HCT116 (cell line): Measurements from ENCODE around the gene CAMKMT. TPM values are rescaled to one million over a fixed set of nuclear protein-coding genes. Genes with fewer than 3 reads are reported as not detected.

Experiments used
- ATAC-seq: fragments of 200-7000 bp; cut with Tn5 transposase; 2 replicates; pipeline ENCODE4 v1.9.1; 2020; ENCODE audit warnings: mild to moderate bottlenecking, moderate library complexity
- BruUV-seq: library from RNA; stranded (reverse); fragments of 400-500 nt; replicated peaks from 2 replicates; lab custom pipeline; 2021; lab: Mats Ljungman, UMichigan
- CTCF ChIA-PET: fragments of 300-600 bp; sonication (Branson Sonifier 250); formaldehyde crosslinking; loops from one replicate; lab custom pipeline; 2021; ENCODE audit warnings: antibody characterized with exemption; lab: Charles Lee
- POLR2A ChIA-PET: fragments of 300-600, 350-600 bp; sonication (Branson Sonifier 250); formaldehyde crosslinking; loops from one replicate; lab custom pipeline; 2021; ENCODE audit warnings: antibody characterized with exemption; lab: Charles Lee
- RAD21 ChIA-PET, 2 experiments: fragments of 300-600 bp; sonication (Branson Sonifier 250); formaldehyde crosslinking; loops; one replicate each; lab custom pipeline; 2023; ENCODE audit warnings: low total read pairs in 2 of 2; ENCODE audit not compliant: uncharacterized antibody in 2 of 2, unreplicated experiment in 2 of 2, low non-redundant PET in 1 of 2; lab: Charles Lee
- DNase-seq: peaks from one replicate; pipeline ENCODE4 v3.0.0-alpha.2; 2010; ENCODE audit warnings: low read depth, low spot score
- H2AFZ ChIP-seq: fragments of 200-600 bp; shearing (Covaris generic), sonication (generic); 2 replicates; pipeline ENCODE4 v1.6.1; 2017; ENCODE audit warnings: low read depth, mixed run types, mixed read lengths, antibody characterized with exemption, low read length; ENCODE audit not compliant: poor library complexity, severe bottlenecking
- H3K27ac ChIP-seq: 2 replicates; pipeline ENCODE4 v1.5.1; 2012; ENCODE audit warnings: low read depth, low read length
- H3K27me3 ChIP-seq: fragments of 200-600 bp; sonication (generic); 2 replicates; pipeline ENCODE4 v1.6.1; 2016; ENCODE audit warnings: mixed run types, low read length, mixed read lengths; ENCODE audit not compliant: insufficient read depth
- H3K36me3 ChIP-seq, 2 experiments: fragments of 200-500 bp in 1 of 2; fragments of 200-600 bp in 1 of 2; sonication (Bioruptor generic) in 1 of 2; sonication (generic) in 1 of 2; 2 replicates each; pipeline versions ENCODE4 v1.5.1 to v1.6.1; 2014 to 2016; ENCODE audit warnings: low read length in 2 of 2, inconsistent platforms in 1 of 2, mixed read lengths in 1 of 2, mixed run types in 1 of 2; ENCODE audit not compliant: insufficient read depth in 2 of 2, control insufficient read depth in 1 of 2
- H3K4me1 ChIP-seq, 2 experiments: fragments of 200-600 bp in 1 of 2; sonication (generic) in 1 of 2; 2 replicates each; pipeline versions ENCODE4 v1.5.1 to v1.6.1; 2012 to 2017; ENCODE audit warnings: low read length in 2 of 2, inconsistent platforms in 1 of 2, mild to moderate bottlenecking in 1 of 2, mixed read lengths in 1 of 2, mixed run types in 1 of 2, moderate library complexity in 1 of 2; ENCODE audit not compliant: insufficient read depth in 2 of 2, control insufficient read depth in 1 of 2
- H3K4me2 ChIP-seq: fragments of 200-600 bp; sonication (generic); 2 replicates; pipeline ENCODE4 v1.6.1; 2017; ENCODE audit warnings: mixed run types, low read length, mixed read lengths
- H3K4me3 ChIP-seq, 2 experiments: fragments of 200-600 bp in 1 of 2; sonication (generic) in 1 of 2; replicated peaks in 1 of 2; 2 replicates each; pipeline ENCODE4 v1.5.1; 2011 to 2016; ENCODE audit warnings: low read length in 2 of 2, control low read depth in 1 of 2, low read depth in 1 of 2, mild to moderate bottlenecking in 1 of 2, mixed read lengths in 1 of 2, mixed run types in 1 of 2
- H3K79me2 ChIP-seq: fragments of 200-600 bp; sonication (generic); 2 replicates; pipeline ENCODE4 v1.6.1; 2017; ENCODE audit warnings: mild to moderate bottlenecking, mixed run types, low read length, moderate library complexity, mixed read lengths; ENCODE audit not compliant: insufficient read depth
- H3K9ac ChIP-seq: fragments of 200-600 bp; sonication (generic); 2 replicates; pipeline ENCODE4 v1.6.1; 2016; ENCODE audit warnings: low read length, mixed read lengths
- H3K9me2 ChIP-seq: fragments of 200-600 bp; sonication (generic), shearing (Covaris generic); 2 replicates; pipeline ENCODE4 v1.6.1; 2017; ENCODE audit warnings: mixed run types, mild to moderate bottlenecking, moderate library complexity; ENCODE audit not compliant: insufficient read depth
- H3K9me3 ChIP-seq, 2 experiments: fragments of 200-500 bp in 1 of 2; fragments of 200-600 bp in 1 of 2; sonication (Bioruptor generic) in 1 of 2; sonication (generic) in 1 of 2; 2 replicates each; pipeline ENCODE4 v1.6.1; 2014 to 2017; ENCODE audit warnings: low read length in 2 of 2, mixed read lengths in 2 of 2, inconsistent platforms in 1 of 2, low read depth in 1 of 2, mild to moderate bottlenecking in 1 of 2, mixed run types in 1 of 2, moderate library complexity in 1 of 2; ENCODE audit not compliant: control insufficient read depth in 1 of 2, insufficient read depth in 1 of 2
- H4K20me1 ChIP-seq: fragments of 200-600 bp; sonication (generic), shearing (Covaris generic); 2 replicates; pipeline ENCODE4 v1.6.1; 2017; ENCODE audit warnings: mixed run types, mild to moderate bottlenecking, moderate library complexity; ENCODE audit not compliant: insufficient read depth
- ATF3 ChIP-seq: IDR thresholded peaks from 2 replicates; pipeline ENCODE4 v1.6.1; 2012
- CBX3 ChIP-seq: IDR thresholded peaks from 2 replicates; pipeline ENCODE4 v1.6.1; 2012; ENCODE audit warnings: low read depth
- CEBPB ChIP-seq: IDR thresholded peaks from 2 replicates; pipeline ENCODE4 v1.6.1; 2012; ENCODE audit warnings: low read depth
- EGR1 ChIP-seq: IDR thresholded peaks from 2 replicates; pipeline ENCODE4 v1.6.1; 2012; ENCODE audit warnings: low read depth
- ELF1 ChIP-seq: IDR thresholded peaks from 2 replicates; pipeline ENCODE4 v1.6.1; 2012; ENCODE audit warnings: low read depth, borderline replicate concordance
- EZH2 ChIP-seq: fragments of 200-600 bp; sonication (generic); IDR thresholded peaks from 2 replicates; pipeline ENCODE4 v1.6.1; 2017; ENCODE audit warnings: antibody characterized with exemption, mixed run types
- EZH2phosphoT487 ChIP-seq: fragments of 200-600 bp; IDR thresholded peaks from 2 replicates; pipeline ENCODE4 v1.6.1; 2018; ENCODE audit warnings: antibody characterized with exemption, borderline replicate concordance
- FOSL1 ChIP-seq: IDR thresholded peaks from 2 replicates; pipeline ENCODE4 v1.6.1; 2012; ENCODE audit warnings: low read depth
- JUND ChIP-seq: IDR thresholded peaks from 2 replicates; pipeline ENCODE4 v1.6.1; 2012
- POLR2A ChIP-seq: IDR thresholded peaks from 2 replicates; pipeline ENCODE4 v1.7.0; 2011; ENCODE audit warnings: borderline replicate concordance; ENCODE audit not compliant: insufficient read depth, insufficient read length; ENCODE audit errors: extremely low read depth
- POLR2AphosphoS5 ChIP-seq: IDR thresholded peaks from 2 replicates; pipeline ENCODE4 v1.6.1; 2011; ENCODE audit warnings: mild to moderate bottlenecking, low read depth, low read length, moderate library complexity
- RAD21 ChIP-seq: IDR thresholded peaks from 2 replicates; pipeline ENCODE4 v1.6.1; 2012; ENCODE audit warnings: low read depth, mild to moderate bottlenecking
- SIN3A ChIP-seq: IDR thresholded peaks from 2 replicates; pipeline ENCODE4 v1.6.1; 2012; ENCODE audit warnings: low read depth
- YY1 ChIP-seq: IDR thresholded peaks from 2 replicates; pipeline ENCODE4 v1.6.1; 2011; ENCODE audit warnings: low read length, low read depth, moderate library complexity, mild to moderate bottlenecking; ENCODE audit not compliant: insufficient replicate concordance; ENCODE audit errors: extremely low read depth
- ZFX ChIP-seq: fragments of 450-650 bp; IDR thresholded peaks from 2 replicates; pipeline ENCODE4 v1.6.1; 2017
- ZNF274 ChIP-seq: fragments of 200-500 bp; sonication (Bioruptor generic); IDR thresholded peaks from 2 replicates; pipeline ENCODE4 v1.6.1; 2014; ENCODE audit warnings: mild to moderate bottlenecking, low read depth, low read length, inconsistent platforms
- intact Hi-C: fragments of 100-400 bp; cut with micrococcal nuclease; formaldehyde crosslinking; loops from 2 replicates; pipeline ENCODE4 v1.10.0; 2022
- total RNA-seq: library from RNA; stranded (reverse); gene quantifications from one replicate; pipeline ENCODE4 v1.2.1, GENCODE V29; 2021; ENCODE audit not compliant: unreplicated experiment
- TF ChIP-seq, protein P1 (sequence below), 3 experiments: fragments of 200-600 bp in 1 of 3; sonication (generic) in 1 of 3; IDR thresholded peaks in 2 of 3; conservative IDR thresholded peaks in 1 of 3; 2 replicates each; pipeline ENCODE4 v1.5.1; 2012 to 2017; ENCODE audit warnings: low read depth in 2 of 3, low read length in 2 of 3, antibody characterized with exemption in 1 of 3, borderline replicate concordance in 1 of 3, control low read depth in 1 of 3, mild to moderate bottlenecking in 1 of 3, mixed read lengths in 1 of 3, mixed run types in 1 of 3, moderate library complexity in 1 of 3; ENCODE audit not compliant: insufficient read depth in 1 of 3
- TF ChIP-seq, protein P2 (sequence below): IDR thresholded peaks from 2 replicates; pipeline ENCODE4 v1.6.1; 2011; ENCODE audit warnings: mild to moderate bottlenecking, low read length, moderate library complexity; ENCODE audit not compliant: insufficient replicate concordance; ENCODE audit errors: extremely low read depth

Gene CAMKMT
- total RNA-seq, 1 experiment from 2014 or later, result 10.6 TPM

DNA sequence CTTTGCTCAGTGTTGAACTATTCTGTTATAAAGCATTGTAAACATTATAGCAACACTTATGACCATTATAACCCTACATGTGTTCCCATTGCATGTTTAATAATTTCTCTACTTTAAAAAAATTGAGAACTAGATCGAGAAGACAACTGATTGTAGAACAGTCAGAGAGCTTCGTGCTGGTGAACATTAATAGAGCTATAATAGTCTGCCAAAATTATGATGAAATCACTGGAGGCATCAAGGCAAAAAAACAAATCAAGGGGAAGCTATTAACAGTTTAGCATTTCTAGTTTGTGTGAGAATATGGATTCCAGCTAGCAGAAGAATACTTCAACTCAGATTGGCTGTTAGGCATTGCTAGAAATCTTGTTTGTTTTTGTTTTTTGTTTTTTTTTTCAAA, 284.2 kb downstream of the CAMKMT start (continued):
- TF ChIP-seq, protein P1, sequence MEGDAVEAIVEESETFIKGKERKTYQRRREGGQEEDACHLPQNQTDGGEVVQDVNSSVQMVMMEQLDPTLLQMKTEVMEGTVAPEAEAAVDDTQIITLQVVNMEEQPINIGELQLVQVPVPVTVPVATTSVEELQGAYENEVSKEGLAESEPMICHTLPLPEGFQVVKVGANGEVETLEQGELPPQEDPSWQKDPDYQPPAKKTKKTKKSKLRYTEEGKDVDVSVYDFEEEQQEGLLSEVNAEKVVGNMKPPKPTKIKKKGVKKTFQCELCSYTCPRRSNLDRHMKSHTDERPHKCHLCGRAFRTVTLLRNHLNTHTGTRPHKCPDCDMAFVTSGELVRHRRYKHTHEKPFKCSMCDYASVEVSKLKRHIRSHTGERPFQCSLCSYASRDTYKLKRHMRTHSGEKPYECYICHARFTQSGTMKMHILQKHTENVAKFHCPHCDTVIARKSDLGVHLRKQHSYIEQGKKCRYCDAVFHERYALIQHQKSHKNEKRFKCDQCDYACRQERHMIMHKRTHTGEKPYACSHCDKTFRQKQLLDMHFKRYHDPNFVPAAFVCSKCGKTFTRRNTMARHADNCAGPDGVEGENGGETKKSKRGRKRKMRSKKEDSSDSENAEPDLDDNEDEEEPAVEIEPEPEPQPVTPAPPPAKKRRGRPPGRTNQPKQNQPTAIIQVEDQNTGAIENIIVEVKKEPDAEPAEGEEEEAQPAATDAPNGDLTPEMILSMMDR (IDR thresholded peaks at IDR 0.05 in 2 of 3, conservative IDR thresholded peaks at IDR 0.05 in 1 of 3; ENCODE audit: borderline replicate concordance in 1 of 3, insufficient read depth in 1 of 3, low read depth in 2 of 3, low read length in 2 of 3), result no peak
- TF ChIP-seq YY1 (no peak), ATF3 (no peak), RAD21 (no peak), FOSL1 (no peak)

- ATAC-seq, result no peak
- no peaks in the 10 kb centered on the region for H4K20me1 ChIP-seq
- intact Hi-C loops, result no loop called here
- H3K9me2 ChIP-seq, result no peaks in the 10 kb centered on the region
- no peaks in the 10 kb centered on the region for H3K79me2 ChIP-seq
- BruUV-seq, result no TSS peak
- no peak overlapping the region for H3K27ac ChIP-seq
- H3K36me3 ChIP-seq, result no peaks in the 10 kb centered on the region
- H3K27me3 ChIP-seq, result no peaks in the 10 kb centered on the region
- DNase-seq, result no peak
- H2AFZ ChIP-seq, result no peak overlapping the region
- POLR2A ChIA-PET, result no interaction called here
- TF ChIP-seq, protein P2, sequence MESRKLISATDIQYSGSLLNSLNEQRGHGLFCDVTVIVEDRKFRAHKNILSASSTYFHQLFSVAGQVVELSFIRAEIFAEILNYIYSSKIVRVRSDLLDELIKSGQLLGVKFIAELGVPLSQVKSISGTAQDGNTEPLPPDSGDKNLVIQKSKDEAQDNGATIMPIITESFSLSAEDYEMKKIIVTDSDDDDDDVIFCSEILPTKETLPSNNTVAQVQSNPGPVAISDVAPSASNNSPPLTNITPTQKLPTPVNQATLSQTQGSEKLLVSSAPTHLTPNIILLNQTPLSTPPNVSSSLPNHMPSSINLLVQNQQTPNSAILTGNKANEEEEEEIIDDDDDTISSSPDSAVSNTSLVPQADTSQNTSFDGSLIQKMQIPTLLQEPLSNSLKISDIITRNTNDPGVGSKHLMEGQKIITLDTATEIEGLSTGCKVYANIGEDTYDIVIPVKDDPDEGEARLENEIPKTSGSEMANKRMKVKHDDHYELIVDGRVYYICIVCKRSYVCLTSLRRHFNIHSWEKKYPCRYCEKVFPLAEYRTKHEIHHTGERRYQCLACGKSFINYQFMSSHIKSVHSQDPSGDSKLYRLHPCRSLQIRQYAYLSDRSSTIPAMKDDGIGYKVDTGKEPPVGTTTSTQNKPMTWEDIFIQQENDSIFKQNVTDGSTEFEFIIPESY, result no peak
- TF ChIP-seq YY1 (no peak), POLR2A (no peak), RAD21 (no peak), ZFX (no peak), ZNF274 (no peak), JUND (no peak), ATF3 (no peak), POLR2AphosphoS5 (no peak), FOSL1 (no peak), EZH2phosphoT487 (no peak), CBX3 (no peak), SIN3A (no peak), CEBPB (no peak), EZH2 (no peak), EGR1 (no peak), ELF1 (no peak)
- TF ChIP-seq, protein P1 (IDR thresholded peaks at IDR 0.05 in 2 of 3, conservative IDR thresholded peaks at IDR 0.05 in 1 of 3; ENCODE audit: borderline replicate concordance in 1 of 3, insufficient read depth in 1 of 3, low read depth in 2 of 3, low read length in 2 of 3), result no peak
- H3K4me1 ChIP-seq, result no peaks in the 10 kb centered on the region
- no peak overlapping the region for H3K9ac ChIP-seq
- CTCF ChIA-PET, result no interaction called here
- no peak overlapping the region for H3K4me2 ChIP-seq
- no peak overlapping the region for H3K4me3 ChIP-seq
- RAD21 ChIA-PET, result no interaction called here
- H3K9me3 ChIP-seq, result no peaks in the 10 kb centered on the region
Observed at GRCh38 chr2:44649381-44649780, 287.6 kb downstream of the CAMKMT start.
